HL-60 (cell line): ENCODE data around the gene HPS3.

Source experiments
- DNase-seq, 2 experiments: peaks; one replicate each; pipeline ENCODE4 v3.0.0-alpha.2; 2010 to 2020; ENCODE audit warnings: low read depth in 1 of 2, low spot score in 1 of 2
- H3K27ac ChIP-seq: fragments of 250-450 bp; sonication (Bioruptor Pico); replicated peaks from 2 replicates; pipeline ENCODE4 v1.5.1; 2020; ENCODE audit warnings: mild to moderate bottlenecking, moderate library complexity
- H3K27me3 ChIP-seq: fragments of 250-450 bp; sonication (Bioruptor Pico); 2 replicates; pipeline ENCODE4 v1.5.1; 2021; ENCODE audit warnings: mild to moderate bottlenecking, moderate library complexity; ENCODE audit not compliant: insufficient read depth, poor library complexity, severe bottlenecking
- H3K4me3 ChIP-seq: replicated peaks from 2 replicates; pipeline ENCODE4 v1.5.1; 2011; ENCODE audit warnings: mild to moderate bottlenecking, control low read depth, low read length; ENCODE audit not compliant: insufficient read depth
- GABPA ChIP-seq: IDR thresholded peaks from 2 replicates; pipeline ENCODE4 v1.6.1; 2012; ENCODE audit warnings: low read depth
- POLR2AphosphoS5 ChIP-seq: IDR thresholded peaks from 2 replicates; pipeline ENCODE4 v1.6.1; 2012; ENCODE audit warnings: low read depth
- SPI1 ChIP-seq: IDR thresholded peaks from 2 replicates; pipeline ENCODE4 v1.6.1; 2012; ENCODE audit warnings: low read depth, mild to moderate bottlenecking, borderline replicate concordance
- long read RNA-seq: library from polyadenylated mRNA; unstranded; transcript quantifications from one replicate; pipeline ENCODE4 v2.0.0, GENCODE V29; 2020
- TF ChIP-seq, protein P1 (sequence below): IDR thresholded peaks from one replicate; pipeline ENCODE4 v1.5.1; 2011; ENCODE audit warnings: low read length, control low read depth, inconsistent platforms; ENCODE audit not compliant: insufficient read depth
- TF ChIP-seq, protein P2 (sequence below): IDR thresholded peaks from 2 replicates; pipeline ENCODE4 v1.6.1; 2012; ENCODE audit warnings: low read depth; ENCODE audit not compliant: insufficient replicate concordance

HPS3 gene, protein sequence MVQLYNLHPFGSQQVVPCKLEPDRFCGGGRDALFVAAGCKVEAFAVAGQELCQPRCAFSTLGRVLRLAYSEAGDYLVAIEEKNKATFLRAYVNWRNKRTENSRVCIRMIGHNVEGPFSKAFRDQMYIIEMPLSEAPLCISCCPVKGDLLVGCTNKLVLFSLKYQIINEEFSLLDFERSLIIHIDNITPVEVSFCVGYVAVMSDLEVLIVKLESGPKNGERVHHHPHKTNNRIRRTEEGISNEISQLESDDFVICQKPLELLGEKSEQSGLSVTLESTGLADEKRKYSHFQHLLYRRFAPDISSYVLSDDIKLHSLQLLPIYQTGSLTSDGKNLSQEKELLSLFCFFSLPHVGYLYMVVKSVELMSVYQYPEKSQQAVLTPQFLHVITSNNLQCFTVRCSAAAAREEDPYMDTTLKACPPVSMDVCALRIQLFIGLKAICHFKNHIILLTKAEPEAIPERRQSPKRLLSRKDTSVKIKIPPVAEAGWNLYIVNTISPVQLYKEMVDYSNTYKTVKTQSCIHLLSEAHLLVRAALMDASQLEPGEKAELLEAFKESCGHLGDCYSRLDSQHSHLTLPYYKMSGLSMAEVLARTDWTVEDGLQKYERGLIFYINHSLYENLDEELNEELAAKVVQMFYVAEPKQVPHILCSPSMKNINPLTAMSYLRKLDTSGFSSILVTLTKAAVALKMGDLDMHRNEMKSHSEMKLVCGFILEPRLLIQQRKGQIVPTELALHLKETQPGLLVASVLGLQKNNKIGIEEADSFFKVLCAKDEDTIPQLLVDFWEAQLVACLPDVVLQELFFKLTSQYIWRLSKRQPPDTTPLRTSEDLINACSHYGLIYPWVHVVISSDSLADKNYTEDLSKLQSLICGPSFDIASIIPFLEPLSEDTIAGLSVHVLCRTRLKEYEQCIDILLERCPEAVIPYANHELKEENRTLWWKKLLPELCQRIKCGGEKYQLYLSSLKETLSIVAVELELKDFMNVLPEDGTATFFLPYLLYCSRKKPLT
- long read RNA-seq, full-length matches to known transcripts: 66 of 88 reads
- long read RNA-seq, partial matches to known transcripts: 8 of 88 reads
- long read RNA-seq, other reads (novel, unspliced or antisense): 14 of 88 reads

DNA sequence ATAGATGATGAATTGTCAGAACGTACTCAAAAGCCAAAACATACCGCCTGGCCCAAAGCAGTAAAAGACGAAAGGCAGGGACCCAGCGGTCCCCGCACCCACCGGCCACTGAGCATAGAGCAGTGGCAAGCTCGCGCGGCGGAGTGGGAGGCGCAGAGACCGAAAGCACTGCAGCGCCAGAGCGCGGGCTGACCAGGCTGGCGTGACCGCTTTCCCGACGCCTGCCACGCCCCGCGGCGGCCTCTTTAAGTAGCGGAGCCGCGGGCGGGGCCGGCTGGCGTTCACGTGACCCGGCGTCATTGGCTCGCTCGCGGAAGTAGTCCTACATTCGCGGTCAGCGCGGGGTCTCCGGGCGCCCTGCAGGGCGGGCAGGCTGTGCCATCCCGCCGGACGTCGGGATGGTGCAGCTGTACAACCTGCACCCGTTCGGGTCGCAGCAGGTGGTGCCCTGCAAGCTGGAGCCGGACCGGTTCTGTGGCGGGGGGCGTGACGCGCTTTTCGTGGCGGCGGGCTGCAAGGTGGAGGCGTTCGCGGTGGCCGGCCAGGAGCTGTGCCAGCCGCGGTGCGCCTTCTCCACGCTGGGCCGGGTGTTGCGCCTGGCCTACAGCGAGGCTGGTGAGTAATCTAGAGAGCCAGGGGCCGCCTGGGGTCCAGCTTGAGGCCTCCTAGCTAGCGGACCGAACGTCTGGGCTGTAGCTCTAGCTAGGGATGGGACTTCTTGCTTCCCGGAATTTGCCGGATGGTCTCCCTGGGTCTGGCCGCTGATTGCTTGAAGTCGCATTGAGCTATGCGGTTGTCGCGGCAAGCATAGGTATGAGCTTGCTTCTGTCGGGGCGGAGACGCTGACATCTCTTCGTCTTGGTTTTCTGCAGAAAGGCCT lies at the start of gene HPS3:
Gene HPS3, plus strand, starts transcription at position 313 of the 880 bp plus-strand sequence. Its CDS starts 86 bp downstream, at position 399.
- H3K27ac ChIP-seq: peak within 1 kb of the TSS; percentile 72
- TF ChIP-seq, protein P1, sequence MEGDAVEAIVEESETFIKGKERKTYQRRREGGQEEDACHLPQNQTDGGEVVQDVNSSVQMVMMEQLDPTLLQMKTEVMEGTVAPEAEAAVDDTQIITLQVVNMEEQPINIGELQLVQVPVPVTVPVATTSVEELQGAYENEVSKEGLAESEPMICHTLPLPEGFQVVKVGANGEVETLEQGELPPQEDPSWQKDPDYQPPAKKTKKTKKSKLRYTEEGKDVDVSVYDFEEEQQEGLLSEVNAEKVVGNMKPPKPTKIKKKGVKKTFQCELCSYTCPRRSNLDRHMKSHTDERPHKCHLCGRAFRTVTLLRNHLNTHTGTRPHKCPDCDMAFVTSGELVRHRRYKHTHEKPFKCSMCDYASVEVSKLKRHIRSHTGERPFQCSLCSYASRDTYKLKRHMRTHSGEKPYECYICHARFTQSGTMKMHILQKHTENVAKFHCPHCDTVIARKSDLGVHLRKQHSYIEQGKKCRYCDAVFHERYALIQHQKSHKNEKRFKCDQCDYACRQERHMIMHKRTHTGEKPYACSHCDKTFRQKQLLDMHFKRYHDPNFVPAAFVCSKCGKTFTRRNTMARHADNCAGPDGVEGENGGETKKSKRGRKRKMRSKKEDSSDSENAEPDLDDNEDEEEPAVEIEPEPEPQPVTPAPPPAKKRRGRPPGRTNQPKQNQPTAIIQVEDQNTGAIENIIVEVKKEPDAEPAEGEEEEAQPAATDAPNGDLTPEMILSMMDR: no peak
- TF ChIP-seq POLR2AphosphoS5 (peak; percentile 78; the same call in 1 of the 2 replicates), SPI1 (no peak), GABPA (no peak)
- TF ChIP-seq, protein P2, sequence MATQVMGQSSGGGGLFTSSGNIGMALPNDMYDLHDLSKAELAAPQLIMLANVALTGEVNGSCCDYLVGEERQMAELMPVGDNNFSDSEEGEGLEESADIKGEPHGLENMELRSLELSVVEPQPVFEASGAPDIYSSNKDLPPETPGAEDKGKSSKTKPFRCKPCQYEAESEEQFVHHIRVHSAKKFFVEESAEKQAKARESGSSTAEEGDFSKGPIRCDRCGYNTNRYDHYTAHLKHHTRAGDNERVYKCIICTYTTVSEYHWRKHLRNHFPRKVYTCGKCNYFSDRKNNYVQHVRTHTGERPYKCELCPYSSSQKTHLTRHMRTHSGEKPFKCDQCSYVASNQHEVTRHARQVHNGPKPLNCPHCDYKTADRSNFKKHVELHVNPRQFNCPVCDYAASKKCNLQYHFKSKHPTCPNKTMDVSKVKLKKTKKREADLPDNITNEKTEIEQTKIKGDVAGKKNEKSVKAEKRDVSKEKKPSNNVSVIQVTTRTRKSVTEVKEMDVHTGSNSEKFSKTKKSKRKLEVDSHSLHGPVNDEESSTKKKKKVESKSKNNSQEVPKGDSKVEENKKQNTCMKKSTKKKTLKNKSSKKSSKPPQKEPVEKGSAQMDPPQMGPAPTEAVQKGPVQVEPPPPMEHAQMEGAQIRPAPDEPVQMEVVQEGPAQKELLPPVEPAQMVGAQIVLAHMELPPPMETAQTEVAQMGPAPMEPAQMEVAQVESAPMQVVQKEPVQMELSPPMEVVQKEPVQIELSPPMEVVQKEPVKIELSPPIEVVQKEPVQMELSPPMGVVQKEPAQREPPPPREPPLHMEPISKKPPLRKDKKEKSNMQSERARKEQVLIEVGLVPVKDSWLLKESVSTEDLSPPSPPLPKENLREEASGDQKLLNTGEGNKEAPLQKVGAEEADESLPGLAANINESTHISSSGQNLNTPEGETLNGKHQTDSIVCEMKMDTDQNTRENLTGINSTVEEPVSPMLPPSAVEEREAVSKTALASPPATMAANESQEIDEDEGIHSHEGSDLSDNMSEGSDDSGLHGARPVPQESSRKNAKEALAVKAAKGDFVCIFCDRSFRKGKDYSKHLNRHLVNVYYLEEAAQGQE: no peak

DNA sequence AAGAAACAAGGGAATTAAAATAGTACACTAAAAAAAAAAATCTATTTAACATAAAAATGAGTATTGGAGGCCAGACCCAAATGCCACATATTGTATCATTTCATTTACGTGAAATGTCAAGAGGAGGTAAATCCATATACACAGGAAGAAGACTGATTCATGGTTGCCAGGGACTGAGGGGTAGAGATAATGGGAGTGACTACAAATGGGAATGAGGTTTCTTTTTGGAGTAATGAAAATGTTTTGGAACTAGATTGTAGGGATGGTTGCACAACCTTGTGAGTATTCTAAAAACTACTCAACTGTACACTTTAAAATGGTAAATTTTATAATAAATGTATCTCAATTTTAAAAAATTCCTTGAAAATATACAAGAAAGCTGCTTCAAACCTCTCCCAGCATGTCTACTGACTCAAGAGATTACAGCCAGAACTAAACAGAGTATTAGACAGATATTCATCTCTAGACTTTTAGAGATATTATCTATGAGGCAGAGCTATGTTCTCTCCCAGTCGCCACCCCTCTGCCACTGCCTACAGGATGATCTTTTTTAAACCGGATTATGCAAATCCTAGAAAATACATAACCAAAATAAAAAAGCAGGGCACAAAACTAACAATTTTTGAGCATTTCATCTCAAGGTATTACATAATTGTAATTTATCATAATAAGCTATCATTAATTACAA lies 49.3 kb upstream of the HPS3 start:
- DNase-seq: no peak

More for the DNA sequence above, at the start of gene HPS3:
- H3K4me3 ChIP-seq: peak within 1 kb of the TSS; percentile 91
- peak; percentile 78 to 85 for DNase-seq
- H3K27me3 ChIP-seq: no peaks in the 10 kb centered on the region

More for the DNA sequence above, 49.3 kb upstream of the HPS3 start:
- TF ChIP-seq, protein P1: no peak
- no peak for TF ChIP-seq SPI1
- TF ChIP-seq, protein P2: no peak
- no peak for TF ChIP-seq POLR2AphosphoS5
- no peak for TF ChIP-seq GABPA
- H3K27me3 ChIP-seq: no peaks in the 10 kb centered on the region
- no peak overlapping the region for H3K27ac ChIP-seq
- no peak overlapping the region for H3K4me3 ChIP-seq
